Tibial nerve (tissue), 4 donors: Measurements from ENCODE around the gene SEMA5A. TPM values are rescaled to one million over a fixed set of nuclear protein-coding genes. Genes with fewer than 3 reads are reported as not detected.

ENCODE experiments used
- DNase-seq, 2 donors: peaks; one replicate each; pipeline ENCODE4 v3.0.0-alpha.2; 2019; ENCODE audit warnings: low spot score in 2 of 2
- H3K27ac ChIP-seq, 4 donors: fragments of 200-600 bp; sonication (generic) in 3 of 4; one replicate each; pipeline ENCODE4 v1.5.1; 2017 to 2019; ENCODE audit warnings: mild to moderate bottlenecking in 1 of 4
- H3K27me3 ChIP-seq, 2 donors: fragments of 200-600 bp; sonication (generic) in 1 of 2; one replicate each; pipeline versions ENCODE4 v1.5.1 to v1.6.0; 2017 to 2019
- H3K36me3 ChIP-seq, 3 donors: fragments of 200-600 bp; sonication (generic); one replicate each; pipeline ENCODE4 v1.5.1; 2018 to 2019
- H3K4me1 ChIP-seq, 4 donors: fragments of 200-600 bp; sonication (generic) in 3 of 4; one replicate each; pipeline ENCODE4 v1.5.1; 2017 to 2019
- H3K4me3 ChIP-seq, 4 donors: fragments of 200-600 bp; sonication (generic) in 3 of 4; one replicate each; pipeline ENCODE4 v1.5.1; 2017 to 2019; ENCODE audit warnings: mild to moderate bottlenecking in 1 of 4, moderate library complexity in 1 of 4
- H3K9me3 ChIP-seq, 4 donors: fragments of 200-600 bp; sonication (generic) in 3 of 4; one replicate each; pipeline ENCODE4 v1.5.1; 2017 to 2019
- CTCF ChIP-seq, 5 experiments: fragments of 200-600 bp in 3 of 5; fragments of 450-650 bp in 2 of 5; sonication (generic) in 3 of 5; IDR thresholded peaks; one replicate each; pipeline ENCODE4 v1.5.1; 2016 to 2019; ENCODE audit warnings: antibody characterized with exemption in 5 of 5, mild to moderate bottlenecking in 3 of 5, moderate library complexity in 2 of 5
- EP300 ChIP-seq, 2 donors: sonication (generic); formaldehyde crosslinking; IDR thresholded peaks; one replicate each; pipeline ENCODE4 v1.6.1; 2017; ENCODE audit warnings: antibody characterized with exemption in 2 of 2, mild to moderate bottlenecking in 1 of 2
- POLR2A ChIP-seq, 2 donors: fragments of 450-650 bp; IDR thresholded peaks; one replicate each; pipeline ENCODE4 v1.6.1; 2017; ENCODE audit warnings: antibody characterized with exemption in 2 of 2, mild to moderate bottlenecking in 2 of 2, moderate library complexity in 2 of 2
- WGBS, 2 donors: methylation state at CpG; one replicate each; pipeline ENCODE4 v1.1.5; 2018; 5-methylcytosine and 5-hydroxymethylcytosine counted together
- total RNA-seq, 4 donors: library from RNA; depleted of rRNA; stranded (reverse); fragments of >200 nt; gene quantifications; one replicate each; pipeline ENCODE4 v1.1.0, GENCODE V29; 2016

The SEMA5A gene
- total RNA-seq, 4 donors from 2014 or later: 36.3 to 58.4 (median 52.6) TPM

- no peak for DNase-seq
- WGBS, 2 donors: 88 to 96% methylated on average over 2 of the region's 2 CpGs
- no peak overlapping the region for H3K4me3 ChIP-seq
- TF ChIP-seq CTCF (IDR thresholded peaks at IDR 0.05): no peak
- no peak for TF ChIP-seq EP300 (IDR thresholded peaks at IDR 0.05)
- no peak for TF ChIP-seq POLR2A (IDR thresholded peaks at IDR 0.05)
- H3K27me3 ChIP-seq: no peaks in the 10 kb centered on the region
- H3K9me3 ChIP-seq: no peaks in the 10 kb centered on the region
- H3K27ac ChIP-seq: no peak overlapping the region
- no peaks in the 10 kb centered on the region for H3K4me1 ChIP-seq
- no peaks in the 10 kb centered on the region for H3K36me3 ChIP-seq
Measured at GRCh38 chr5:9128136-9128535, 417.7 kb downstream of the SEMA5A start.

DNA sequence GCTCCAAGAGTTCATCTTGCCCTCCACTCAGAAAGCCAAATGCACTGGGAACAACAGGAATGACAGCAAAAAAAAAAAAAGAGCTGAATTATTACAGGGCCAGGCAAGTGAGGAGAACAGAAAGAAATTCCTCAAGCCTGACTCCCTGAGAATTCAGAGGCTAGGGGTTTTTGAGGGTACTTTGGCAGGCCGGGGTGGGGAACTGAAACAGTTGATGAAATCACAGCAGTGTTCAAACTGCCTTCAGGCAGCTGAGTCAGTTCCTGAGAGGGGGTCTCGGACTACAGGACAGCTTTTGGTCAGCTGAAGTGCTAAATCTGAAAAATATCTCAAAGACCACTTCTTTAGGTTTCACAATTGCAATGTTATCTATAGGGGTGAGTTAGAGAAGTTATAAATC, 419.4 kb downstream of the SEMA5A start:
- WGBS, 2 donors: 54 to 56% methylated on average over 2 of the region's 2 CpGs
- TF ChIP-seq EP300 (IDR thresholded peaks at IDR 0.05) (no peak), POLR2A (IDR thresholded peaks at IDR 0.05) (no peak), CTCF (IDR thresholded peaks at IDR 0.05) (no peak)

GRCh38 chr5:9125852-9126251, 420.0 kb downstream of the SEMA5A start:
- no peaks in the 10 kb centered on the region for H3K27me3 ChIP-seq
- H3K4me3 ChIP-seq: no peak overlapping the region
- no peak for DNase-seq
- WGBS, 2 donors: 78 to 82% methylated on average over 3 of the region's 3 CpGs
- H3K9me3 ChIP-seq: no peaks in the 10 kb centered on the region
- H3K27ac ChIP-seq: no peak overlapping the region
- H3K36me3 ChIP-seq: peaks cover 0 to 6% (median 0%) of the 10 kb centered on the region in 3 donors
- H3K4me1 ChIP-seq: no peaks in the 10 kb centered on the region
- TF ChIP-seq EP300 (IDR thresholded peaks at IDR 0.05) (no peak), CTCF (IDR thresholded peaks at IDR 0.05) (no peak), POLR2A (IDR thresholded peaks at IDR 0.05) (no peak)

More for the DNA sequence above, 419.4 kb downstream of the SEMA5A start:
- Histone ChIP-seq H3K36me3 (peaks cover 0 to 6% (median 0%) of the 10 kb centered on the region in 3 donors), H3K27me3 (no peaks in the 10 kb centered on the region), H3K4me1 (no peaks in the 10 kb centered on the region), H3K4me3 (no peak overlapping the region), H3K9me3 (no peaks in the 10 kb centered on the region), H3K27ac (no peak overlapping the region)
- DNase-seq: no peak

GRCh38 chr5:9124838-9125237, 421.0 kb downstream of the SEMA5A start:
- Histone ChIP-seq H3K27me3 (no peaks in the 10 kb centered on the region), H3K27ac (no peak overlapping the region), H3K4me3 (no peak overlapping the region), H3K36me3 (peaks cover 0 to 6% (median 0%) of the 10 kb centered on the region in 3 donors), H3K9me3 (no peaks in the 10 kb centered on the region), H3K4me1 (no peaks in the 10 kb centered on the region)
- WGBS, 2 donors: 95% methylated on average over 6 of the region's 6 CpGs
- TF ChIP-seq POLR2A (IDR thresholded peaks at IDR 0.05): no peak
- no peak for TF ChIP-seq CTCF (IDR thresholded peaks at IDR 0.05)
- no peak for TF ChIP-seq EP300 (IDR thresholded peaks at IDR 0.05)
- DNase-seq: no peak

- H3K4me3 ChIP-seq: no peak overlapping the region
- DNase-seq: no peak
- H3K27ac ChIP-seq: no peak overlapping the region
- no peaks in the 10 kb centered on the region for H3K27me3 ChIP-seq
- no peaks in the 10 kb centered on the region for H3K4me1 ChIP-seq
- WGBS, 2 donors: 81 to 85% methylated on average over 3 of the region's 3 CpGs
- TF ChIP-seq CTCF (IDR thresholded peaks at IDR 0.05) (no peak), POLR2A (IDR thresholded peaks at IDR 0.05) (no peak), EP300 (IDR thresholded peaks at IDR 0.05) (no peak)
- peaks cover 0 to 7% (median 0%) of the 10 kb centered on the region in 3 donors for H3K36me3 ChIP-seq
- H3K9me3 ChIP-seq: no peaks in the 10 kb centered on the region
Measured at GRCh38 chr5:9124071-9124470, 421.8 kb downstream of the SEMA5A start.
